ENCODE data around the gene VWC2L.

DNA sequence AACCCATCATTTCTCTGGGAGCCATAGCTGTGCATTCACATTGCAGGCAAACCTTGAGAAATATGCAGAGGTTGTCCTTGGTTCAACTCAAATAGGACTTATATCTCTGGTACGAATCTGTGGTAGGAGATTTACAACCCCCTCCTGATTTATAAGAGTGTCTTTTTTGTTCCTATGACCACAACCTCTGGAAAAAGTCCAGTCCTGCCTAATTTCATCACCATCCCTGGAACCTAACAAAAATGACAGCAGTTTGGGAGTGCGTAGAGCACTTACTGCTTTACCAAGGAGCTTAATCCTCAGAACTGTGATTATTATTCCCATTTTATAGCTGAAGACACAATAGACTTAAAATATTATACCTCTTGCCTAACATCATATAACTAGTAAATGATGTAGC lies 66.5 kb downstream of the VWC2L start:
- TF ChIP-seq, protein P1, sequence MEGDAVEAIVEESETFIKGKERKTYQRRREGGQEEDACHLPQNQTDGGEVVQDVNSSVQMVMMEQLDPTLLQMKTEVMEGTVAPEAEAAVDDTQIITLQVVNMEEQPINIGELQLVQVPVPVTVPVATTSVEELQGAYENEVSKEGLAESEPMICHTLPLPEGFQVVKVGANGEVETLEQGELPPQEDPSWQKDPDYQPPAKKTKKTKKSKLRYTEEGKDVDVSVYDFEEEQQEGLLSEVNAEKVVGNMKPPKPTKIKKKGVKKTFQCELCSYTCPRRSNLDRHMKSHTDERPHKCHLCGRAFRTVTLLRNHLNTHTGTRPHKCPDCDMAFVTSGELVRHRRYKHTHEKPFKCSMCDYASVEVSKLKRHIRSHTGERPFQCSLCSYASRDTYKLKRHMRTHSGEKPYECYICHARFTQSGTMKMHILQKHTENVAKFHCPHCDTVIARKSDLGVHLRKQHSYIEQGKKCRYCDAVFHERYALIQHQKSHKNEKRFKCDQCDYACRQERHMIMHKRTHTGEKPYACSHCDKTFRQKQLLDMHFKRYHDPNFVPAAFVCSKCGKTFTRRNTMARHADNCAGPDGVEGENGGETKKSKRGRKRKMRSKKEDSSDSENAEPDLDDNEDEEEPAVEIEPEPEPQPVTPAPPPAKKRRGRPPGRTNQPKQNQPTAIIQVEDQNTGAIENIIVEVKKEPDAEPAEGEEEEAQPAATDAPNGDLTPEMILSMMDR (IDR thresholded peaks at IDR 0.05; ENCODE audit: low read depth, low read length, poor library complexity, severe bottlenecking) = no peak
- TF ChIP-seq EZH2phosphoT487 (IDR thresholded peaks at IDR 0.05; ENCODE audit: borderline replicate concordance, low read length) = no peak
